ENCODE measurements around the gene LHPP. TPM values are rescaled to one million over a fixed set of nuclear protein-coding genes. Genes with fewer than 3 reads are reported as not detected.
A peak's percentile ranks its signal among the peaks of the same experiment; 100 is the strongest.

LHPP gene
- total and polyA plus RNA-seq, 8 donors: 8.5 to 48.7 (median 17.0) TPM

DNA sequence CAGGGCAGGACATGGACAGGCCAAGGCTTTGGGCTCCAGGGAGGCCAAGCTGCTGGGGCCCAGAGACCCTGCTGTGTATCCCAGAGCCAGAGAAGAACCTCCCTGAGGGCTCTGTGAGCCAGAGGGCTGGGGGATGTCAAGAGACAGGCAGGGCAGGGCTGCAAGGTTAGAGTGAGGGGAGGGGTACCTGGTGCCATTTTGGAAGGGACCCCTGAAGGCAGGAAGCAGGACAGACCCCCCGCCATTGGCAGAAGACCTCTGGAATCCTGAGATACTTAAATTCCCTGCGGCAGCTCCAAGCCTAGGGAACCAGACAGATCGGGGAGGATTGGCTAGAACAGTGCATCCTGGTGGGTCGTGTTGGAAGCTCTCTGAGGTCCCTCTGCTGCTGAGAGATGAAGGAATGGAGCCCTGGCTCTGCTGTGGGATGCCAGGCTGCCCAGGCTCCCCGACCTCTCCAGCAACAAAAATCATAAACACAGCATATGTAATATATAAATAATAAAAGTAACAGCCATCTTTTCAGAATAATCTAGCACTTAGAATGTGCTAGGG lies 75.0 kb downstream of the LHPP start:
- H3K9me3 ChIP-seq: no peaks in the 10 kb centered on the region
- H3K27ac ChIP-seq: peak overlapping the region in 2 of 5 donors; percentile 48 to 54
- DNase-seq: no peak
- H3K4me3 ChIP-seq: no peak overlapping the region
- peaks cover 6 to 32% (median 9%) of the 10 kb centered on the region in 4 donors for H3K4me1 ChIP-seq
- intact Hi-C loops (cut with DNase I; ENCODE audit: low total_unique reads): loop anchor here (5.0 to 10.0 kb wide), 2 partner anchors 206 to 288 kb away; partner anchors contain the start of gene FAM53B
- no peaks in the 10 kb centered on the region for H3K27me3 ChIP-seq
- WGBS, 5 donors: 63 to 87% (median 81%) methylated on average over 5 of the region's 5 CpGs
- no peaks in the 10 kb centered on the region for H3K36me3 ChIP-seq
- no peak for TF ChIP-seq CTCF (IDR thresholded peaks at IDR 0.05)
- TF ChIP-seq POLR2A (IDR thresholded peaks at IDR 0.05): no peak
- TF ChIP-seq EP300 (IDR thresholded peaks at IDR 0.05): no peak
- no peak for TF ChIP-seq POLR2AphosphoS5 (IDR thresholded peaks at IDR 0.05)

- WGBS, 5 donors: 86 to 94% (median 87%) methylated on average over 10 to 18 of the region's 18 CpGs
- no peak for DNase-seq
- Histone ChIP-seq H3K4me1 (peaks cover 6 to 32% (median 9%) of the 10 kb centered on the region in 4 donors), H3K27me3 (no peaks in the 10 kb centered on the region), H3K36me3 (no peaks in the 10 kb centered on the region), H3K4me3 (no peak overlapping the region), H3K9me3 (no peaks in the 10 kb centered on the region), H3K27ac (no peak overlapping the region)
- intact Hi-C loops (cut with DNase I; ENCODE audit: low total_unique reads): loop anchor here (5.0 to 10.0 kb wide), 2 partner anchors 205 to 288 kb away; partner anchors contain the start of gene FAM53B
- TF ChIP-seq CTCF (IDR thresholded peaks at IDR 0.05) (no peak), EP300 (IDR thresholded peaks at IDR 0.05) (no peak), POLR2AphosphoS5 (IDR thresholded peaks at IDR 0.05) (no peak), POLR2A (IDR thresholded peaks at IDR 0.05) (no peak)
Observed at GRCh38 chr10:124537166-124537725, 75.6 kb downstream of the LHPP start.

DNA sequence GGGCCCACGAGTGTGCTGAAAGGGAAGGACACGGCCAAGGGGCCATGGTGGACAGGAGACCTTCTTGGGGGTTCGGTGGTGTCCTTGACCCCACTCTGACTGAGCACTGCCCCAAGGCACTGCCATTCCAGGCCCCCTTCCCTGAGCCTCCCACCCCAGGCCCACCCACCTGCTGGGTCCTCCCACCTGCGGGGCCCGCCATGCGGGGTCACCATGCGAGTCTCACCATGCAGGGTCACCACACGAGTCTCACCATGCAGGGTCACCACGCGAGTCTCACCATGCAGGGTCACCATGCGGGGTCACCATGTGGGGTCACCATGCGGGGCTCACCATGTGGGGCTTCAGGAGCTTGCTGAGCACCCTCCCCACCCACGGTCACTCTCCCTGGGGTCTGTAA lies 76.3 kb downstream of the LHPP start:
- WGBS, 5 donors: 69 to 88% (median 83%) methylated on average over 5 to 13 of the region's 13 CpGs
- Histone ChIP-seq H3K27me3 (no peaks in the 10 kb centered on the region), H3K9me3 (no peaks in the 10 kb centered on the region), H3K4me1 (peaks cover 6 to 32% (median 9%) of the 10 kb centered on the region in 4 donors), H3K36me3 (no peaks in the 10 kb centered on the region), H3K27ac (no peak overlapping the region), H3K4me3 (no peak overlapping the region)
- intact Hi-C loops (cut with DNase I; ENCODE audit: low total_unique reads): loop anchor here (5.0 to 10.0 kb wide), 2 partner anchors 204 to 287 kb away; partner anchors contain the start of gene FAM53B
- no peak for TF ChIP-seq CTCF (IDR thresholded peaks at IDR 0.05)
- no peak for TF ChIP-seq POLR2AphosphoS5 (IDR thresholded peaks at IDR 0.05)
- TF ChIP-seq EP300 (IDR thresholded peaks at IDR 0.05): no peak
- TF ChIP-seq POLR2A (IDR thresholded peaks at IDR 0.05): no peak
- no peak for DNase-seq

GRCh38 chr10:124538706-124539105 lies 77.1 kb downstream of the LHPP start:
- no peaks in the 10 kb centered on the region for H3K9me3 ChIP-seq
- peaks cover 6 to 31% (median 9%) of the 10 kb centered on the region in 4 donors for H3K4me1 ChIP-seq
- H3K27ac ChIP-seq: no peak overlapping the region
- WGBS, 5 donors: 77 to 87% (median 80%) methylated on average over 6 of the region's 6 CpGs
- H3K36me3 ChIP-seq: no peaks in the 10 kb centered on the region
- H3K27me3 ChIP-seq: no peaks in the 10 kb centered on the region
- no peak for TF ChIP-seq POLR2A (IDR thresholded peaks at IDR 0.05)
- no peak for TF ChIP-seq CTCF (IDR thresholded peaks at IDR 0.05)
- TF ChIP-seq EP300 (IDR thresholded peaks at IDR 0.05): no peak
- TF ChIP-seq POLR2AphosphoS5 (IDR thresholded peaks at IDR 0.05): no peak
- no peak for DNase-seq
- H3K4me3 ChIP-seq: no peak overlapping the region
- intact Hi-C loops (cut with DNase I; ENCODE audit: low total_unique reads): loop anchor here (5.0 to 10.0 kb wide), 2 partner anchors 204 to 286 kb away; partner anchors contain the start of gene FAM53B
